Skeletal muscle cell (primary cell): ENCODE results near the gene MRPL32.

Experiments
- DNase-seq: peaks from one replicate; pipeline ENCODE4 v3.0.0-alpha.2; 2010; ENCODE audit warnings: low read depth
- H3K4me3 ChIP-seq: 2 replicates; pipeline ENCODE4 v1.5.1; 2011; ENCODE audit warnings: low read depth, mild to moderate bottlenecking, control low read depth, low read length, moderate library complexity

The MRPL32 gene

DNA sequence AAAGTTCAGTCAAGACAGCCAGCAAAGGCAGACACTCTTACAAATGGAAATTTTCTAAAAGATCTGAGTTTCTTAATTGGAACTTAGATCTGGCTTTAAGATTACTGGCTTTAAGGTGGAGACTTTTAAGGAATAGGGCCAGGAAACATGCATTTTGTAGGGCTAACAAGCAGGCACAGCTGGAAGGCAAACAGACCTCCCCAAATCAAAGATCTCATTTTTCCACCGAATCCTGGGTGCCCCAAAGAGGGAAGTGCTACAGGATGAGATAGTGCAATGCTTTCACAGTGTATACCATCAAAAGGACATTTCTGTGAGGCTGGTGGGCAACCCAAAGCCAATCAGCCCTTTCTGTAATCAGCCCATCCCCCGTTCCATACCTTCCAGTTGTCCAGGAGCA, 27.4 kb downstream of the MRPL32 start:
- no peak for DNase-seq
- H3K4me3 ChIP-seq, result no peak overlapping the region

DNA sequence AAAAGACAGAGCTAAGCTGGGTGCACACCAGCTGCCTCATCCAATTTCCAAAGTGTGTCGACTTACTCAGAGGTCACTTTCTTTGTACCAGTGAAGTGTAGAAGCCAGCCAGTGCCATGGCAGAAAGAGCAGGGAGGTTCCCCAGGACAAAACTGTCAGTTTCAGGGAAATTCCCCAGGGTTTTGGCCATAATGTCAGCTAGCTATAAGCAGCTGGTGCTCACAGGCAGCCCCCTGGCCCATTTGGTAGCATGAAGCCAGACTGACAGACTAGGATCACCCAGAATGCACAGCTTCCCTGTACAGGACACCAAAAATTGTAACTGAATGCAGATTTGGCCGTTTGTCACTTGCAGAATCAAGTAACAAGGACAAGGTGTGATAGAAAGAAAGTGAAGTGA, 28.6 kb downstream of the MRPL32 start:
- DNase-seq, result no peak
- no peak overlapping the region for H3K4me3 ChIP-seq

DNA sequence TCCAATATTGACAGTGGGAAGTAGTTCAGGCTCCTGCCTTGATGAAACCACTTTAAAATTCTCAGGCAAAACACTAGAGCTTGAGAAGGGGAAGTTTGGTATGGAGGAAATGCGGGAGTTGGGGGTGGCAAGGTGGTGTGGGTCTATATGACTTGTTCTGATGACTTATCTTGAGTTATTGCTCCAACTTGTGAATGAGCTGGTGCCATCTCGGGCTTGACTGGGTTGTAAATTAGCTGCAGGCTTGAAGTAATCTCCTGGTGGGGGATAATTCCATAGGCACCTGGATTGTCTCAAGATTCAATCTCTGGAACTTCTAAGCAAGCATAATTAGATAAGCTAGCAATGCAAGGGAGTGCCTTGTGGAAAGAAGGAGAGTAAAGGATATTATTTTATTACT, 29.0 kb downstream of the MRPL32 start:
- DNase-seq, result no peak

DNA sequence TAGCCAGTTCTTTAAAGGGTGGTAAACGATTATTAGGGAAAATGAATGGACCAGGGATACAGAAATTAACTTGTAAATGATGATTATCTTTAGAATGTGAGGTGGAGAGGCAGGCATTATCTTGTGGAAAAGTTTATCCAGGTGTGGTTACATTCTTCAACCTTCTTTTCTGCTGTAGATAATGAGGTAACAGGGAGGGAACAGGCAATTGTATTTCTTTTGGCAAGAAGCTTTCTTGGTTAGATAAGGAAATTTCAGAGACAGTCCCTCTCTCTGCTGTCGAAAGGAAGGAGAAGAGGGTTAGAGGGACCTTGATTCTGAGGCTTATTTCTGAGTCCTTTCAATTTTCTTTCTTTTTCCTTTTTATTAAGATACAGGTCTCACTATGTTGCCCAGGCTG, 32.1 kb downstream of the MRPL32 start:
- H3K4me3 ChIP-seq, result no peak overlapping the region
- DNase-seq, result no peak

More for the DNA sequence above, 29.0 kb downstream of the MRPL32 start:
- H3K4me3 ChIP-seq, result no peak overlapping the region

DNA sequence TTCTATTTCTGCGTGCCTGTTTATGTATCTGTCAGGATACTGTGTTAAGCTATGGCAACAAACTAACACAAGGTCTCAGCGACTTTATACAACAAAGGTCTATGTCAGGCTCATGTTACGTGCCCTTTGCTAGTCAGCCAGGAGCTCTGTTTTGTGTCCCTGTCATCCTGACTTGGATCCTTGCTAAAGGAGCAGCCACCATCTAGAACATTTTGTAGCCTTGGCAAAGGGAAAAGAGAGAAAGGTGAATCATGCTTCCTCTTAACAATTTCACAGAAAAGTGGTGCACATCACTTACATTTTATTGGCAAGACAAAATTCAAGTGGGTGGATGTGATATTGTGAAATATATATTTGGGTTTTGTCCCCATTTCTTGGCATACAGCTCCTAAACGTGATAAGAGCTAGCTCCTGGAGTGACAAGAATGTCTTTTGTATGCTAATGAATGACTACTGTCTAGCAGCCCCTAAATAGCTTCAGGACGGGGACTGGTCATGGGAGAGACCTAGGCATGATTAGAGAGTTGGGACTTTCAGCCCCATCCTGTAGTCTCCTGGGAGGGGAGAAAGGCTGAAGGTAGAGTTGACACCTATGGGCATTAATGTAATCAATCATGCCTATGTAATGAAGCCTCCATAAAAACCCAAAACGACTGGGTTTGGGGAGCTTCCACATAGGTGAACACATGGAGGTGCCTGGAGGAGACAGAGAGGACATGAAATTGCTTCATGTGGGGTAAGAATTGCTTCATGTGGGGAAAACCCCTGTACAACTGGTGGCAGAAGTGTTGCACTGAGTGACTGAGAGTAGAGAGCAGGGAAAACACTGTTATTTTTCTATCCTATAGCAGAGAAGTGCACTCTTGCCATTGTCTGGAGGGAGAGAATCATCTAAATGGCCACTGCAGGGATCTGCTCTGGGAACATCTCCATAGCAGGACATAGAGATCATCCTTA, 33.0 kb downstream of the MRPL32 start:
- DNase-seq, result peak; percentile 43
- H3K4me3 ChIP-seq, result no peak overlapping the region

DNA sequence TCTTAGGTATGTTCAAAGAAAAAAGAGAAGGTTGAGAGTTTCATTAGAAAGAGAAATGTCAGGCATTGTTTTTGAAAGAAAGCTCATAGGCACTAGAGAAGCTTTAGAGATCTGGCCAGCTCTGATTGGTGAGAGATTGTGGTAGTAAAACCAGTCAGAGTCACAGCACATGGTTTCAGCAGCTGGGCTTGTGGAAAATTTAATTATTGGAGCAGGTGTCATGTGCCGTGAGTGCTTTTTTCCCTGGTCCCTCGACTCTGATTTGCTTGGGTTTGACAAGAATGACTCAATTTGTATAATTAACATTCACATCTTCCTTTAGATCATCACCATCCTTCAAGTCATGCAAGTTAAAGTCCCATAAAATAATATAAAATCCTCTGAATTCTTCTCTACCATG, 35.2 kb downstream of the MRPL32 start:
- H3K4me3 ChIP-seq, result no peak overlapping the region
- no peak for DNase-seq

DNA sequence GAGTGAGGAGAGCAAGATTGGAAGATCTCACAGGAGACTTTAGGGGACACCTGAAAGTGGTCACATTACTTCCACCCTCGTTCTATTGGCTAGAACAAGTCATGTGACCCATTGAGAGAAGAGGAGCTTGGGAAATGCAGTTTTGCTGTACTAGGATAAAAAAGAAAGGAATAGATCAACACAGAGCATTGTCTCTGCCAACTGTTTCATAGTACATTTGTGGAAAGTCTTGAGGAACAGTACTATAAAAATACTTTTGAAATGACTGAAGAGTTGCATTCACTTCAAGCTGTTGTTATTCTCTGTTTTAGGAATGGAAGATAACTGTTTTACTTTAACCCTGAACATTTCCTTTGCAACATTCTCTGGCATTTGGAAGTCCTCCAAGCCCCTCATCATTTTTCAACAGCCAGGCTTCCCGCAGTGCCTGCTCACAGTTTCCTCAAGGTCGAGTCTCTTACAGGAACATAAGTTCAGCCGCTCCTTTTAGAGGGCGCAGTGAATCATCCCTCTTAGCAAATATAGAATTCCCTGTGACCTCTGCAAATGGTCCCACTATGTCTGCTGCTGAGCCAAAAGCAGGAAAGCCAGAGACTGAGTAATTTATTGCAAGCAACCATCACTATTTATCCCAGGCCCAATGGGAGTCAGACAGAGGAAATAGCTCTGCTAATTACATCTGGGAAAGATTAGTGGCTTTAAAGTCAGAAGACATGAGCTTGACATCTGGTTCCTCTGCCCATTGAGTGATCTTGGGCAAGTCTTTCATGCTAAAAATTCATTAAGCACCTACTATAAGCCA, 40.7 kb downstream of the MRPL32 start:
- DNase-seq, result peak; percentile 100
- no peak overlapping the region for H3K4me3 ChIP-seq

DNA sequence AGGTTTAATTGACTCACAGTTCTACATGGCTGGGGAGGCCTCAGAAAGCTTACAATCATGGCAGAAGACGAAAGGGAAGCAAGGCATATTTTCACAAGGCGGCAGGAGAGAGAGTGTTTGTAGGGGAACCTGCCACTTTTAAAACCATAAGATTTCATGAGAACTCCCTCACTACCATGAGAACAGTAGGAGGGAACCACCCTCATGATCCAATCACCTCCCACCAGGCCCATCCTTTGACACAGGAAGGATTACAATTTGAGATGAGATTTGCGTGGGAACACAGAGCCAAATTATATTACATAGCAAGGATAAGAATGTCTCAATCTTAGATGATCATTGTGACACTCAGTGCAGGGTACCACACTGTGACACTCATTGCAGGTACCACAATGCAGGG, 44.2 kb downstream of the MRPL32 start:
- H3K4me3 ChIP-seq, result no peak overlapping the region
- DNase-seq, result no peak

DNA sequence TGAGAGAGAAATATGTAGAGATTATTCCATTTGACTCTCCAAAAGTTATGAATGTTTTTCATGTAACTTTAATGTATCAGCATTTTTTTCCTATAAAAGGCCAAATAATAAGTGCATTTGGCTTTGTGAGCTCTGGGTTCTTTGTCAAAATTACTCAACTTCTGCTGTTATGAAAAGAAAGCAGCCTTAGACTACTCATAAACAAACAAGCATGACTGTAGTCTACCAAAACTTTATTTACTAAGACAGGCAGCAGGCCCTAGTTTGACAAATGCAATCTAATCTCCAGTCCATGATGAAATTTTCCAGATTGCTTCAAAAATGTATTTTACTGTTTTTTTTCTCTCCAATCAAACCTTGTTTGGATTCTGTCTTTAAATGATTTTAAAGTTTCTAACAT, 46.3 kb downstream of the MRPL32 start:
- H3K4me3 ChIP-seq, result no peak overlapping the region
- no peak for DNase-seq

DNA sequence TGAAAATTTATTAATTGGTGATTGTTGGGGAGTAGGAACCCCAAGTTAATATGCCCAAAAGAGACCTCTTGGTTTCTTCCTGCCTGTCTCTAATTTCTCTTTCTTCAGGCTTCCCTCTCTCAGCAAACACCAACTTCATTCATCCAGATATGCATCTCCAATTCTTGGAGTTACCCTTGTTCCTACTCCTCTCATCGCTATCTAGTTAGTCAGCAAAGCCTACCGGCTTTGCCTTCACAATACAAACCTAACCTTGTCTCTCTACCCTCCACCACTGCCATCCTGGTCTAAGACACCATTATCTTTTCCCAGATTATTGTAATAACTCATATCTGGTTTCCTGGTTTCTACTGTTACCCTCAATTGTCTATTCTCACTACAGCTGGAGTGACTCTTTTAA, 47.9 kb downstream of the MRPL32 start:
- H3K4me3 ChIP-seq, result no peak overlapping the region
- no peak for DNase-seq

DNA sequence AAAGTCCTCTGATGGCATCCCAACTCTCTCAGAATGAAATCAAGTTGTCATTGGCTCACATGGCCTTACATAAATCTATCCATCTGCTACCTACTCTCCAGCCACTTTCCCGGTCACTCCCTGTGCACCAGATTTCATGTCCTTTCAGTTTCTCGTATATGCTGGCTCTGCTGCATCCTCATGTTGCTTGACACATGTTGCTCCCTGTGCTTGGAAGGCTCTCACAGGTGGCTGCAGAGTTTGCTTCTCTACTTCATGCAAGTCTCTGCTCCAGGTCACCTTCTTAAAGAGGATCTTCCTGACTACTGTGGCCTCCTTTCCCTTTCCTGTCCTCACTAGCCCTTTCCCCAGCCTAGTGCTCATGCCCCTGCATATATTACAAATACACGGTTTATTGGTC, 48.3 kb downstream of the MRPL32 start:
- H3K4me3 ChIP-seq, result no peak overlapping the region
- no peak for DNase-seq

DNA sequence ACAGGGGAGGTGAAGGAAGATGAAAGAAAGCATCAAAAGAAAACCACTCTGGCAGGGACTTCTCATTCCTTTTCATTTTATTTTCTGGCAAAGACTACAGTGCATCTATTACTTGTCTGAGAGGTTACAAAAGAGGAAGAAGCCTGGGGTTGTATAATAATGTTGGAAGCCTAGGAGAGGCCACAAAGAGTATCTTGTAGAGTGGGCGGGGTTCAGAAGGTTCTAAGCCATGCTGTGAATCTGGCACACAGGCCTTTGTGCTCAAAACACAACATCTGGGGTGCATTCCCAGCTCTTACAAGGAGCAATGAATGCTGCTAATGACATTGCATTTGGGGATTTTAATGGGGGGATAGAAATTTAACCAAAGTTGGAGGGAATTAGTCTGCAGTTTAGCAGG, 49.4 kb downstream of the MRPL32 start:
- no peak overlapping the region for H3K4me3 ChIP-seq
- no peak for DNase-seq

DNA sequence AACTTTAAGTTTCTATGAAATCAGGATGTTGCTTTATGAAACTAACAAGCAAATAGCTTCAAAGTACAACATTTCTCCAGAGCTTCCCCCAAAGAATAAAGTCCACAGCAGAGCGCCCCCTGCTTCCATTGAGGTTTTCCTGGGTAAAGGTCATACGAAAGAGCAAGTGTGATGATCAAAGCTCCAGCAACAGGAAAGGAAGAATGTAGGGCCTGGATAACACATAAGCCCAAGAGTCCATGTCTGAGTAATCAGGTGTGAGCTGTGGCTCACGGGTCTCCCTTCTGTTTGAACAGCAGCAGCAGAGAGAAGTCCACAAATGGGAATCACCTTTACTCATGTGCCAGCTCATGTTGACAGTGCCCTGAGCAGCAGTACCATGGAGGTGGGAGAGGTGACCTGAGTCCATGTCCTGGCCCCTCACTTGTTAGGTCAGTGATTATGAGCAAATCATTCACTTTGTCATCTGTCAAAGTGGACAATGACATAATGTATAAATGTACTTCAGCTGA, 50.5 kb downstream of the MRPL32 start:
- no peak overlapping the region for H3K4me3 ChIP-seq
- no peak for DNase-seq

DNA sequence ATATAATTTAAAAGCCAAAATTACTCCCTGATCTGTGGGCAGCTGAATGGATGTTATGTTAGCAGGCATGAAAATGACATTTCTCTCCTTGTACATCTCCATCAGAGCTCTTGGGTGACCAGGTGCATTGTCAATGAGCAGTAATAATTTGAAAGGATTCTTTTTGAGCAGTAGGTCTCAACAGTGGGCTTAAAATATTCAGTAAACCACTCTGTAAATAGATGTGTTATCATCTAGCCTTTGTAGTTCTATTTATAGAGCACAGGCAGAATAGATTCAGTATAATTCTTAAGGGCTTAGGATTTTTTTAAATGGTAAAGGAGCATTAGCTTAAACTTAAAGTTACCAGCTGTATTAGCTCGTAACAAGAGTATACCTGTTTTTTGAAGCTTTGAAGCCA, 52.0 kb downstream of the MRPL32 start:
- H3K4me3 ChIP-seq, result no peak overlapping the region
- DNase-seq, result no peak

DNA sequence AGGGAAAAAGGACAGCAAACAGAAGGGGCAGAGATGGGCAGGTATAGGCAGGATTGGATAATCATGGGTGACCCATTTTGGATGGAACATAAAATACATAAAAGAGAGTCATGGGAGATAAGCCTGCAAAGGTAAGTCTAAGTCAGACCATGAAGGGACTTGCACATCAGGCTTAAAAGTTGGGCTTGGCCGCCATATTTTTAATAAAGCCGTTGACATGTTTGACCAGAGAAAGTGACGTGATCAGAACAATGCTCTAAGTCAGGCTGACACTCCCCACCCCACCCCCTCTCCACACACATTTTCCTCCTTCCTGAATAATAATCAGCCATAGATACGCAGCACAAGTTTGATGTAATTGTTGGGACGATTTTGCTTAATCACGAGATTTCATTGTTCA, 54.0 kb downstream of the MRPL32 start:
- no peak for DNase-seq
- H3K4me3 ChIP-seq, result no peak overlapping the region

DNA sequence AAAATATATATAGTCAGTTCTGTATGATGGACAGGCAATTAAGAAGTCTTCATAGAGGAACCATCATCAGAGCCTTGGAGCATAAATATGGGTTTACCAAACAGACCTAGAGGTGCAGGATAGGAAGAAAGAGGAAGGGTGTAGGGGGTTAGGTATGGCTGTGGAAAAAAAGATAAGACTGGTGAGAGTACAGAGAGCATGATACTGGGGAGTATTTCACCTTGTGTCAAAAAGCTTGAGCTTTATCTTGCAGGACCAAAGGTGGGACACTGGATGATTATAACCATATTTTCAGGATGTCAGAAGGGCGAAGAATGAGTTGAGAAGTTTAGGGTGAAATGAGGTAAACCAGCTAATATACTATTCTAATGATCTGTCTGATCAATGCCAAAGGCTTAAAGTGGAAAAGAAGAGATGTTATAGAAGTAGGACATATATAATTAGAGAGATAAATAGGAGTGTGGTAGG, 54.6 kb downstream of the MRPL32 start:
- no peak for DNase-seq
- no peak overlapping the region for H3K4me3 ChIP-seq
